Adrenal gland (tissue), 5 donors: ENCODE measurements around the gene PSD2.

Source experiments
- CTCF ChIP-seq, 6 experiments: fragments of 450-650 bp in 4 of 6; fragments of 200-600 bp in 2 of 6; sonication (generic) in 1 of 6; IDR thresholded peaks; 1 replicate in 5 of 6; 2 replicates in 1 of 6; pipeline versions ENCODE4 v1.5.1 to v1.8.0; 2016 to 2021; ENCODE audit warnings: antibody characterized with exemption in 6 of 6, mild to moderate bottlenecking in 2 of 6, moderate library complexity in 1 of 6
- POLR2A ChIP-seq, 2 donors: fragments of 450-650 bp; IDR thresholded peaks; one replicate each; pipeline ENCODE4 v1.6.1; 2017; ENCODE audit warnings: antibody characterized with exemption in 2 of 2, mild to moderate bottlenecking in 2 of 2, moderate library complexity in 1 of 2
- donor health status: DM: no; HTN: no; CAD: no.

- TF ChIP-seq POLR2A (IDR thresholded peaks at IDR 0.05): no peak
- TF ChIP-seq CTCF (IDR thresholded peaks at IDR 0.05): no peak
These were observed 56.0 kb downstream of the PSD2 start for GRCh38 chr5:139851558-139851957.
